OCI-LY1 (cell line): Measurements from ENCODE around the gene GBX1.

Experiments used
- EZH2 ChIP-seq: fragments of 200-600 bp; sonication (generic), shearing (Covaris generic); IDR thresholded peaks from 2 replicates; pipeline ENCODE4 v1.8.0; 2017; ENCODE audit warnings: borderline replicate concordance, mixed run types, mild to moderate bottlenecking, antibody characterized with exemption, low read length, moderate library complexity, mixed read lengths
- TF ChIP-seq, protein P1 (sequence below): fragments of 200-600 bp; sonication (generic), shearing (Covaris generic); IDR thresholded peaks from 2 replicates; pipeline ENCODE4 v1.5.1; 2017; ENCODE audit warnings: mild to moderate bottlenecking, antibody characterized with exemption, low read length, moderate library complexity, mixed read lengths

GRCh38 chr7:151110941-151111645, 56.4 kb downstream of the GBX1 start:
- TF ChIP-seq, protein P1, sequence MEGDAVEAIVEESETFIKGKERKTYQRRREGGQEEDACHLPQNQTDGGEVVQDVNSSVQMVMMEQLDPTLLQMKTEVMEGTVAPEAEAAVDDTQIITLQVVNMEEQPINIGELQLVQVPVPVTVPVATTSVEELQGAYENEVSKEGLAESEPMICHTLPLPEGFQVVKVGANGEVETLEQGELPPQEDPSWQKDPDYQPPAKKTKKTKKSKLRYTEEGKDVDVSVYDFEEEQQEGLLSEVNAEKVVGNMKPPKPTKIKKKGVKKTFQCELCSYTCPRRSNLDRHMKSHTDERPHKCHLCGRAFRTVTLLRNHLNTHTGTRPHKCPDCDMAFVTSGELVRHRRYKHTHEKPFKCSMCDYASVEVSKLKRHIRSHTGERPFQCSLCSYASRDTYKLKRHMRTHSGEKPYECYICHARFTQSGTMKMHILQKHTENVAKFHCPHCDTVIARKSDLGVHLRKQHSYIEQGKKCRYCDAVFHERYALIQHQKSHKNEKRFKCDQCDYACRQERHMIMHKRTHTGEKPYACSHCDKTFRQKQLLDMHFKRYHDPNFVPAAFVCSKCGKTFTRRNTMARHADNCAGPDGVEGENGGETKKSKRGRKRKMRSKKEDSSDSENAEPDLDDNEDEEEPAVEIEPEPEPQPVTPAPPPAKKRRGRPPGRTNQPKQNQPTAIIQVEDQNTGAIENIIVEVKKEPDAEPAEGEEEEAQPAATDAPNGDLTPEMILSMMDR = peak; percentile 90
- TF ChIP-seq EZH2 = no peak
